Measurements from ENCODE around the gene OR5M8. TPM values are rescaled to one million over a fixed set of nuclear protein-coding genes. Genes with fewer than 3 reads are reported as not detected.

The OR5M8 gene
- total and polyA plus RNA-seq, 4 experiments from 2014 or later, result not detected

DNA sequence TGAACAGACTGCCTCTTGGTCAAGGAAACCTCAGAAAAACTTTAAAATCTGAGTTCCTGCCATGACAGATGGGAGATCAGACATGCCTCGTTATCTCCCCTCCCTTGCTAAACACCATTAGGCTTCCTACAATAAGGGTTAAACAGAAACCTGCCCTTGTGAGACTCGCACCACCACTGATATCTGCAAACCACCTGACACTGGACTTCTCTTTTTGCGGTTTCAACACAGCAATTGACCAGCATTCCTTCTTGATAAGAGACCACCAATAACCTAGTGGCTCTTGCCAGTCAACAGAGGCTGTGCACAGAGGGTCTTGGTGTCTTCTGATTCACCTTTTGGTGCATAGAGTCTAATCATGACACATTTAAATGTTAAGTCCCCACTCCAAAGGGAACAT is 4.4 kb downstream of the OR5M8 start:
- intact Hi-C loops (cut with micrococcal nuclease), result no loop called here
- no peaks in the 10 kb centered on the region for H3K27me3 Mint-ChIP-seq
- H3K4me3 Mint-ChIP-seq, result no peak overlapping the region
- ChIA-PET CTCF (ENCODE audit: partially characterized antibody) (no interaction called here), POLR2A (ENCODE audit: partially characterized antibody) (no interaction called here)
- H3K27me3 ChIP-seq (ENCODE audit: insufficient read depth, low read length), result no peaks in the 10 kb centered on the region
- H3K9me3 Mint-ChIP-seq, result peaks cover 3 to 23% (median 11%) of the 10 kb centered on the region in 8 donors
- H3K4me1 ChIP-seq (ENCODE audit: insufficient read depth, low read length), result no peaks in the 10 kb centered on the region
- H3K36me3 ChIP-seq (ENCODE audit: insufficient read depth, low read length), result no peaks in the 10 kb centered on the region
- no peaks in the 10 kb centered on the region for H3K9me3 ChIP-seq (ENCODE audit: control insufficient read depth in 1 of 2, low read length in 2 of 2)
- no peak for DNase-seq
- no peak overlapping the region for H3K27ac Mint-ChIP-seq
- no peaks in the 10 kb centered on the region for H3K4me1 Mint-ChIP-seq
- no peak overlapping the region for H3K4me3 ChIP-seq (ENCODE audit: low read length in 2 of 2)
- H3K36me3 Mint-ChIP-seq, result no peaks in the 10 kb centered on the region
- H3K27ac ChIP-seq (ENCODE audit: low read depth, low read length), result no peak overlapping the region

DNA sequence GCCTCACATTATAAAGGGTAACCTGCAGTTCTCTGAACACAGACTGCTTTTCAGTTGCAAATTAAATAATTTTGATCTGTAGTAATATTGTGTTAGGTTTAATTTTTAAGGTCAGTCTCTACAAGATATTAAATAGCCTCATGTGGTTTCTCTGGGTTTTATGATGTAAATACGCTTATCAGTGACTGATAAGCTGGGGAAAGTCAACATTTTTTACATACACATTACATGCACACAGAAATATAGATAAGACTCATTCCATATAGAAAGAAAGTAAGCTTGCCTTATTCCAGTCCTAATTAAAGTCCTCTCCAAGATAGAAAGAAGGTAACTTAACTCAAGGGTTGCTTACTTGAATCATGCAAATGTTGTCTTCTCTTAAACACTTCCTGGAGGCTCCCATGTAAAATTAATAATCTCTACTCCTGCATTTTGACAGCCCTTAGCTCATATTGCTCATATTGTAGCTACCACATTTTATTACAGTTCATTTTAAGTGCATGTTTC is 16.4 kb downstream of the OR5M8 start:
- H3K27ac ChIP-seq (ENCODE audit: low read depth, low read length), result no peak overlapping the region
- peaks cover 0 to 19% (median 8%) of the 10 kb centered on the region in 8 donors for H3K9me3 Mint-ChIP-seq
- H3K4me1 Mint-ChIP-seq, result no peaks in the 10 kb centered on the region
- no peak for DNase-seq
- H3K4me3 Mint-ChIP-seq, result no peak overlapping the region
- no peaks in the 10 kb centered on the region for H3K9me3 ChIP-seq (ENCODE audit: control insufficient read depth in 1 of 2, low read length in 2 of 2)
- H3K27me3 Mint-ChIP-seq, result no peaks in the 10 kb centered on the region
- no peaks in the 10 kb centered on the region for H3K27me3 ChIP-seq (ENCODE audit: insufficient read depth, low read length)
- no peak overlapping the region for H3K27ac Mint-ChIP-seq
- intact Hi-C loops (cut with micrococcal nuclease), result no loop called here
- H3K36me3 ChIP-seq (ENCODE audit: insufficient read depth, low read length), result no peaks in the 10 kb centered on the region
- H3K4me1 ChIP-seq (ENCODE audit: insufficient read depth, low read length), result no peaks in the 10 kb centered on the region
- CTCF ChIA-PET (ENCODE audit: partially characterized antibody), result no interaction called here
- POLR2A ChIA-PET (ENCODE audit: partially characterized antibody), result no interaction called here
- no peaks in the 10 kb centered on the region for H3K36me3 Mint-ChIP-seq
- no peak overlapping the region for H3K4me3 ChIP-seq (ENCODE audit: low read length in 2 of 2)

DNA sequence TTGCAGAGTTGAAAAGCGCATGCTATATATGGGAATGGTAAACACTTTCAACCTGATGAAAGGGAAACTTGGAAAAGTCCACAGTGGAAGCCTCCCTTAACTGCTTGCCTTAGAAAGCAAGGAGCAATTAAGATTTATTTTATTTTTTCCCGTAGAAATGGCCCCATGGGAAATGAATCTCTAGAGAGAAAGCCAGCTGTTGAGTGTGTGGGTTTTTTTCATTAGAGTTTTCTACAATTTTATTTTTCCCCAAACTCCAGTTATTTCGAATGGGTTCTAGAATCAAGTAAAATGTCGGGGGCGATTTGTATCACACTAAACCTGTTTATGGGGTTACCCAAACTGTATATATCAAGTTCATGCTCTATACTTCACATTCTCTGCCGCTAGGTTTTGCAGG is 17.9 kb downstream of the OR5M8 start, which contains the start of gene OR5M3:
OR5M3 (minus strand) TSS at position 101 of the 400 bp plus-strand sequence. CDS start 2,855 bp downstream, outside the sequence.
- ChIA-PET POLR2A (ENCODE audit: partially characterized antibody) (no interaction called here), CTCF (ENCODE audit: partially characterized antibody) (no interaction called here)
- no peaks in the 10 kb centered on the region for H3K36me3 Mint-ChIP-seq
- H3K4me3 ChIP-seq (ENCODE audit: low read length in 2 of 2), result no peak within 1 kb of the TSS
- no peaks in the 10 kb centered on the region for H3K36me3 ChIP-seq (ENCODE audit: insufficient read depth, low read length)
- no peaks in the 10 kb centered on the region for H3K27me3 ChIP-seq (ENCODE audit: insufficient read depth, low read length)
- no peak within 1 kb of the TSS for H3K27ac ChIP-seq (ENCODE audit: low read depth, low read length)
- H3K9me3 ChIP-seq (ENCODE audit: control insufficient read depth in 1 of 2, low read length in 2 of 2), result no peaks in the 10 kb centered on the region
- H3K4me1 Mint-ChIP-seq, result no peaks in the 10 kb centered on the region
- no peaks in the 10 kb centered on the region for H3K4me1 ChIP-seq (ENCODE audit: insufficient read depth, low read length)
- H3K27ac Mint-ChIP-seq, result no peak within 1 kb of the TSS
- peaks cover 0 to 13% (median 4%) of the 10 kb centered on the region in 8 donors for H3K9me3 Mint-ChIP-seq
- H3K4me3 Mint-ChIP-seq, result no peak within 1 kb of the TSS
- DNase-seq, result no peak
- intact Hi-C loops (cut with micrococcal nuclease), result no loop called here
- H3K27me3 Mint-ChIP-seq, result no peaks in the 10 kb centered on the region

- Histone ChIP-seq H3K4me1 (ENCODE audit: insufficient read depth, low read length) (no peaks in the 10 kb centered on the region), H3K9me3 (ENCODE audit: control insufficient read depth in 1 of 2, low read length in 2 of 2) (no peaks in the 10 kb centered on the region), H3K4me3 (ENCODE audit: low read length in 2 of 2) (no peak overlapping the region), H3K36me3 (ENCODE audit: insufficient read depth, low read length) (no peaks in the 10 kb centered on the region), H3K27ac (ENCODE audit: low read depth, low read length) (no peak overlapping the region), H3K27me3 (ENCODE audit: insufficient read depth, low read length) (no peaks in the 10 kb centered on the region)
- Mint-ChIP-seq H3K9me3 (peaks cover 0 to 18% (median 10%) of the 10 kb centered on the region in 8 donors), H3K27me3 (no peaks in the 10 kb centered on the region), H3K4me1 (no peaks in the 10 kb centered on the region), H3K27ac (no peak overlapping the region), H3K4me3 (no peak overlapping the region), H3K36me3 (no peaks in the 10 kb centered on the region)
- POLR2A ChIA-PET (ENCODE audit: partially characterized antibody), result no interaction called here
- intact Hi-C loops (cut with micrococcal nuclease), result no loop called here
- CTCF ChIA-PET (ENCODE audit: partially characterized antibody), result no interaction called here
- no peak for DNase-seq
Measured at GRCh38 chr11:56457076-56457475, 34.1 kb downstream of the OR5M8 start.

- no peak for DNase-seq
- intact Hi-C loops (cut with micrococcal nuclease), result no loop called here
- Mint-ChIP-seq H3K36me3 (no peaks in the 10 kb centered on the region), H3K9me3 (peaks cover 0 to 26% (median 9%) of the 10 kb centered on the region in 8 donors), H3K27ac (no peak overlapping the region), H3K27me3 (no peaks in the 10 kb centered on the region), H3K4me1 (no peaks in the 10 kb centered on the region), H3K4me3 (no peak overlapping the region)
- Histone ChIP-seq H3K9me3 (ENCODE audit: control insufficient read depth in 1 of 2, low read length in 2 of 2) (no peaks in the 10 kb centered on the region), H3K36me3 (ENCODE audit: insufficient read depth, low read length) (no peaks in the 10 kb centered on the region), H3K4me1 (ENCODE audit: insufficient read depth, low read length) (no peaks in the 10 kb centered on the region), H3K27me3 (ENCODE audit: insufficient read depth, low read length) (no peaks in the 10 kb centered on the region), H3K27ac (ENCODE audit: low read depth, low read length) (no peak overlapping the region), H3K4me3 (ENCODE audit: low read length in 2 of 2) (no peak overlapping the region)
- CTCF ChIA-PET (ENCODE audit: partially characterized antibody), result no interaction called here
- POLR2A ChIA-PET (ENCODE audit: partially characterized antibody), result no interaction called here
Measured at GRCh38 chr11:56453521-56453920, 37.6 kb downstream of the OR5M8 start.

Other genes starting within 250 kb of the OR5M8 start
- not detected for gene OR5T3, start 239.1 kb downstream of the OR5M8 start, total RNA-seq
- not detected for gene OR5T3, start 239.1 kb downstream of the OR5M8 start, polyA plus RNA-seq
- gene OR5T1, start 217.2 kb downstream of the OR5M8 start, total RNA-seq, result not detected
- gene OR5T1, start 217.2 kb downstream of the OR5M8 start, polyA plus RNA-seq, result not detected
- not detected for gene OR8H1, start 199.1 kb downstream of the OR5M8 start, total RNA-seq
- not detected for gene OR8H1, start 199.1 kb downstream of the OR5M8 start, polyA plus RNA-seq
- gene OR8K3, start 176.2 kb downstream of the OR5M8 start, total RNA-seq, result not detected
- gene OR8K3, start 176.2 kb downstream of the OR5M8 start, polyA plus RNA-seq, result not detected
- gene OR8K1, start 145.3 kb downstream of the OR5M8 start, total RNA-seq, result not detected
- not detected for gene OR8K1, start 145.3 kb downstream of the OR5M8 start, polyA plus RNA-seq
- gene OR8J1, start 137.1 kb downstream of the OR5M8 start, total RNA-seq, result not detected
- not detected for gene OR8J1, start 137.1 kb downstream of the OR5M8 start, polyA plus RNA-seq
- gene OR8U1, start 115.7 kb downstream of the OR5M8 start, total RNA-seq, result not detected
- gene OR8U1, start 115.7 kb downstream of the OR5M8 start, polyA plus RNA-seq, result not detected
- not detected for gene OR5AL1, start 78.7 kb downstream of the OR5M8 start, total RNA-seq
- gene OR5AL1, start 78.7 kb downstream of the OR5M8 start, polyA plus RNA-seq, result not detected
- gene OR5M3, start 18.0 kb downstream of the OR5M8 start, total RNA-seq, result not detected
- not detected for gene OR5M3, start 18.0 kb downstream of the OR5M8 start, polyA plus RNA-seq
- gene OR5M11, start 51.9 kb upstream of the OR5M8 start, total RNA-seq, result not detected
- gene OR5M11, start 51.9 kb upstream of the OR5M8 start, polyA plus RNA-seq, result not detected
- gene OR5M10, start 86.4 kb upstream of the OR5M8 start, total RNA-seq, result not detected
- not detected for gene OR5M10, start 86.4 kb upstream of the OR5M8 start, polyA plus RNA-seq
- not detected for gene OR5M1, start 123.5 kb upstream of the OR5M8 start, total RNA-seq
- gene OR5M1, start 123.5 kb upstream of the OR5M8 start, polyA plus RNA-seq, result not detected
- not detected for gene OR5AP2, start 151.1 kb upstream of the OR5M8 start, total RNA-seq
- not detected for gene OR5AP2, start 151.1 kb upstream of the OR5M8 start, polyA plus RNA-seq
- not detected for gene OR5AR1, start 172.3 kb upstream of the OR5M8 start, total RNA-seq
- not detected for gene OR5AR1, start 172.3 kb upstream of the OR5M8 start, polyA plus RNA-seq
- not detected for gene OR9G1, start 207.7 kb upstream of the OR5M8 start, total RNA-seq
- not detected for gene OR9G1, start 207.7 kb upstream of the OR5M8 start, polyA plus RNA-seq